ENCODE data around the gene CASP14.

The CASP14 gene

DNA sequence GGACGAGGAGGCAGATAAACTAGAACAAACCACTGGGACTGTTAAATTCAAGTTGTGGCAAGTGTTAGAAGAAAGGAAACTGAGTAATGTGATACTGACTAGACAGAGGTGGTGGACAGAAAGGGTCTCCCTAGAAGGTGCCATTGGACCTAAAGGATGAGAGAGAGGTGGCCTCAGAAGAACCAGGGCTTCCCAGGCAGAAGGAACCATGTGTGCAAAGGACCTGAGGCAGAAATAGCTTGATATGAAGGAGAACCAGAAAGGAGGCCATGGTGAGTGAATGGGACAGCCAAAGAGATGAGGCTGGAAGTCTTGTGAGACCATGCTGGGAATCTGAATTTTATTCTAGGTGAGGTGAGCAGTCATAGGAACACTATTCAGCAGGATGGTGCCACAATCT lies 55.1 kb downstream of the CASP14 start:
- Histone ChIP-seq H3K4me1 (ENCODE audit: control insufficient read depth, insufficient read depth, low read length) (no peaks in the 10 kb centered on the region), H3K36me3 (ENCODE audit: control insufficient read depth, insufficient read depth, low read length) (no peaks in the 10 kb centered on the region), H3K27me3 (ENCODE audit: control insufficient read depth, insufficient read depth, low read length) (peaks cover 24% of the 10 kb centered on the region), H3K9me3 (ENCODE audit: control insufficient read depth, low read length) (no peaks in the 10 kb centered on the region), H3K4me3 (ENCODE audit: low read length) (no peak overlapping the region), H3K9ac (ENCODE audit: low read length) (no peak overlapping the region)

DNA sequence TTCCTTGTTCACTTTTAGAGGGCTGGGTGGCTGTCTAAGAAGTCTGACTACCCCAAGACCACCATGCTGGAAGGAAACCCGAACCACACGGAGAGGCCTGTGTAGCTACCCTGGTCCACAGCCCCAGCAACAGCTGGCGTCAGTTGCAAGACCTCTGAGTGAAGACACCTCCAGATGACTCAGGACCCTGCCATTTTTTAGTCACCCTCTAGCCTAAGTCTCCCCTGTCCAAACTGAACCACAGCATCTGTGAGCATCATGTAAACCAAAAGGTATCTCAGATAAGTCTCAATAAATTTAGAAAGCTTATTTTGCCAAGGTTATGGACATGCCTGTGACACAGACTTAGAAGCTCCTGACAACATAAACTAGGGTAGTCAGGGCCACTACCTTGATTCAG lies 55.8 kb downstream of the CASP14 start:
- Histone ChIP-seq H3K4me1 (ENCODE audit: control insufficient read depth, insufficient read depth, low read length) (no peaks in the 10 kb centered on the region), H3K4me3 (ENCODE audit: low read length) (no peak overlapping the region), H3K9ac (ENCODE audit: low read length) (no peak overlapping the region), H3K9me3 (ENCODE audit: control insufficient read depth, low read length) (no peaks in the 10 kb centered on the region), H3K27me3 (ENCODE audit: control insufficient read depth, insufficient read depth, low read length) (peaks cover 24% of the 10 kb centered on the region), H3K36me3 (ENCODE audit: control insufficient read depth, insufficient read depth, low read length) (no peaks in the 10 kb centered on the region)

DNA sequence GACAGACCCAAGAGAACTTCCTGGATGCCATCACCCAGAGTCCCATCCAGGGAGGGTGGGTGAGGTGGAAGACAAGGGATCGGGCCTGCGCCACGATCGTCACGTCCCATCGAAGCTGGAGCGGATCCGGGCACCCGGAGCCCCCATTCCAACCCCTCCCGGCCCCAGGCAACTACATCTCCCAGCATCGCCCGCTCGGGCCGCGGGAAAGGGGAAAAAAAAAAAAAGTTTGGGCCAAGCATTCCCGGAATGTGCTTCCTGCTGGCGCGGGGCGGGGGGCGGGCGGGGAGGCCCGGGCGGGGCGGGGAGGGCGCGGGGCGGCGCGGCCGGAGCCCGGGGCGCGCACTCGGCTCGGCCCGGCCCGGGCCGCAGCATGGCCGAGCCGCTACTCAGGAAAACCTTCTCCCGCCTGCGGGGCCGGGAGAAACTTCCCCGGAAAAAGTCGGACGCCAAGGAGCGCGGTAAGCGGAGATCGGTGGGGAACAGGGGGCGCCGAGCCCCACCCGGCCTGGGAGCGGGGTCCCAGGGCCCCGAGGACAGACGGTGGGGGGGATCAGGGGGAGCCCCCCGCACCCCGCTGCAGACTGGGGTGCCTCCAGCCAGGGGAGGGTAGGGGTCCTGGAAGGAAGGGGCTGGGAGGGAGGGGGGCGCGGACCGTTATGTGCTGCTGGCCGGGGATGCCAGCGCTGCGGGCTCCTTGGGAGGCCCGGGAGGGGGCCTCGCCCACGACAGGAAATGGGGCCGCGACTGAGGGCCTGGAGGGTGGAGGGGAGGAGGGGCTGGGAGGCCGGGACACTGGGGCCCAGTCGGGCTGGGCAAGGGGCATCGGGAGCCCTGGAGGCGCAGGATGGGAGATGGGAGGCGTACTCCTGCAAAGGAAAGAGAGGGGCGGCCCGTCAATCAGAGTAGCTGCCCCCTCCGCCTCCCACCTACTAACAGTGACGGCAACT lies 58.1 kb downstream of the CASP14 start, which contains the start of gene SYDE1:
Gene SYDE1 (plus strand): TSS at position 341 of the 950 bp plus-strand sequence. CDS start 33 bp downstream, at position 374.
- Histone ChIP-seq H3K9me3 (ENCODE audit: control insufficient read depth, low read length) (no peaks in the 10 kb centered on the region), H3K9ac (ENCODE audit: low read length) (peak within 1 kb of the TSS; percentile 9), H3K36me3 (ENCODE audit: control insufficient read depth, insufficient read depth, low read length) (no peaks in the 10 kb centered on the region), H3K27me3 (ENCODE audit: control insufficient read depth, insufficient read depth, low read length) (peaks cover 24% of the 10 kb centered on the region), H3K4me1 (ENCODE audit: control insufficient read depth, insufficient read depth, low read length) (no peaks in the 10 kb centered on the region), H3K4me3 (ENCODE audit: low read length) (peak within 1 kb of the TSS; percentile 14)

Measured in mucosa of stomach (tissue), 1 donor.